ENCODE measurements around the gene SLC4A3. TPM values are rescaled to one million over a fixed set of nuclear protein-coding genes. Genes with fewer than 3 reads are reported as not detected.

The SLC4A3 gene
- polyA plus RNA-seq, 3 donors = 2.7 to 10.7 (median 3.5) TPM

GRCh38 chr2:219684721-219685689, 57.6 kb downstream of the SLC4A3 start:
- 26 to 31% (median 28%) methylated on average over 18 of the region's 18 CpGs for WGBS, 3 donors
- no peak overlapping the region for H3K27ac ChIP-seq (ENCODE audit: low read depth, low read length)

DNA sequence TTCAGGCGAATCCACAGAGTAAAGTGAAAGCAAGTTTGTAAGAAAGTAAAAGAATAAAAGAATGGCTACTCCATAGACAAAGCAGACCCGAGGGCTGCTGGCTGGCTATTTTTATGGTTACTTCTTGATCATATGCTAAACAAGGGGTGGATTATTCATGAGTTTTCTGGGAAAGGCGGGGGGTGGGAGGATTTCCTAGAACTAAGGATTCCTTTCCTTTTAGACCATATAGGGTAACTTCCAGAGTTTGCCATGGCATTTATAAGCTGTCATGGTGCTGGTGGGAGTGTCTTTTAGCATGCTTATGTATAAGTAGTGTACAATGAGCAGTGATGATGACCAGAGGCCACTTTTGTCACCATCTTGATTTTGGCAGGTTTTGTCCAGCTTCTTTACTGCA, 59.8 kb downstream of the SLC4A3 start:
- no peak overlapping the region for H3K27ac ChIP-seq (ENCODE audit: low read depth, low read length)
- 64 to 77% (median 75%) methylated on average over 3 of the region's 3 CpGs for WGBS, 3 donors

DNA sequence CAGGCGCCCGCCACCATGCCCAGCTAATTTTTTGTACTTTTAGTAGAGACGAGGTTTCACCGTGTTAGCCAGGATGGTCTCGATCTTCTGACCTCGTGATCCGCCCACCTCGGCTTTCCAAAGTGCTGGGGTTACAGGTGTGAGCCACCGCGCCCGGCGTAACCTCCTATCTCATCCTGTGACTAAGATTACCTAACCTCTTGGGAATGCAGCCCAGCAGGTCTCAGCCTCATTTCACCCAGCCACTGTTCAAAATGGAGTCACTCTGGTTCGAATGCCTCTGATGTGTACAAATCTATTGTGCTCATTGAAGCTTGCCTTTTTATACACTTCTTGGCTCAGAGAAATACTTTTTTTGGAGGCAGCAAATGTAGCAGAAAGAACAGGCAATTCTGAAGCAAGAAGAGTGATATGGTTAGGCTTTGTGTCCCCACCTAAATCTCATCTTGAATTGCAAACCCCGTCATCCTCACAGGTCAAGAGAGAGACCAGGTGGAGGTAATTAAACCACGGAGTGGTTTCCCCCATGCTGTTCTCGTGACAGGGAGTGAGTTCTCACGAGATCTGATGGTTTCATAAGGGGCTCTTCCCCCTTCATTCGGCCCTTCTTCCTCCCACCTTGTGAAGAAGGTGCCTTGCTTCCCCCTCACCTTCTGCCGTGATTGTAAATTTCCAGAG, 60.6 kb downstream of the SLC4A3 start:
- H3K27ac ChIP-seq (ENCODE audit: low read depth, low read length) = no peak overlapping the region
- 65 to 83% (median 78%) methylated on average over 17 to 19 of the region's 19 CpGs for WGBS, 3 donors

- WGBS, 3 donors = 64 to 72% (median 71%) methylated on average over 23 of the region's 23 CpGs
- H3K27ac ChIP-seq (ENCODE audit: low read depth, low read length) = no peak overlapping the region
Measured at GRCh38 chr2:219688560-219689445, 61.4 kb downstream of the SLC4A3 start.

GRCh38 chr2:219689676-219690628, 62.5 kb downstream of the SLC4A3 start:
- 28 to 48% (median 44%) methylated on average over 17 of the region's 17 CpGs for WGBS, 3 donors
- no peak overlapping the region for H3K27ac ChIP-seq (ENCODE audit: low read depth, low read length)

DNA sequence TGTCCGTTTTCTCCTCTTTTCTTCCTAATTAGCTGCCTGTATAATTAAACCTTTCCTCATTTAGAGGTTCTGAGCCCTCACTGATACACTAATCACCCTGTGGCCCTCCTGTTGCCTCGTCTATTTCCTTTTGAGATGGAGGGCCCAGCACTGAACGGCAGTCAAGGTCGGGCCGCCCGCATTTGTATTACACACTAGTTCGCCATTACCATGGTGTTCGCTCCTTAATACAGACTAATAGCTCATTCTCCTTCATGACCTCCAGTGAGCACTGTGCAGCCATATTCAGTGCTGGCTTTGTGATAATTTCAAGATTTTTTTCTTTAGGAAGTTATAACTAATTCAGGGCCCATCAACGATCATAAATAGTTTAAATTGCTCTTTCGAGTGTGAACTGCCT, 64.1 kb downstream of the SLC4A3 start:
- no peak overlapping the region for H3K27ac ChIP-seq (ENCODE audit: low read depth, low read length)
- 67 to 80% (median 79%) methylated on average over 10 of the region's 10 CpGs for WGBS, 3 donors

Other genes starting within 250 kb of the SLC4A3 start
- 100 to 1,000 TPM in 1 of 3 donors, 10 to 100 TPM in 2; 43.8 to 100 (median 95.8) TPM for gene DNPEP, start 239.7 kb upstream of the SLC4A3 start, polyA plus RNA-seq
- gene DES, start 209.3 kb upstream of the SLC4A3 start, polyA plus RNA-seq = 10 to 100 TPM; 18.9 to 35.8 (median 25.4) TPM
- gene SPEG, start 192.8 kb upstream of the SLC4A3 start, polyA plus RNA-seq = 10 to 100 TPM in 1 of 3 donors, 1 to 10 TPM in 2; 3.4 to 22.5 (median 6.8) TPM
- 10 to 100 TPM; 27.5 to 39.9 (median 35.8) TPM for gene GMPPA, start 128.7 kb upstream of the SLC4A3 start, polyA plus RNA-seq
- gene ASIC4, start 113.1 kb upstream of the SLC4A3 start, polyA plus RNA-seq = under 1 TPM in 2 of 3 donors, not detected in 1; 0.02 to 0.11 TPM
- 100 to 1,000 TPM in 1 of 3 donors, 10 to 100 TPM in 2; 15.7 to 113 (median 21.8) TPM for gene CHPF, start 83.8 kb upstream of the SLC4A3 start, polyA plus RNA-seq
- gene TMEM198, start 83.6 kb upstream of the SLC4A3 start, polyA plus RNA-seq = 1 to 10 TPM; 2.3 to 9.5 (median 3.7) TPM
- 10 to 100 TPM; 64.3 to 87.8 (median 66.4) TPM for gene OBSL1, start 56.1 kb upstream of the SLC4A3 start, polyA plus RNA-seq
- gene INHA, start 55.3 kb upstream of the SLC4A3 start, polyA plus RNA-seq = 1 to 10 TPM in 1 of 3 donors, under 1 TPM in 2; 0.33 to 6.5 (median 0.56) TPM
- 10 to 100 TPM; 13.0 to 16.8 (median 15.7) TPM for gene STK11IP, start 29.8 kb upstream of the SLC4A3 start, polyA plus RNA-seq